IMR-90 (cell line): ENCODE data around the gene DCUN1D2.

Source experiments
- CHD1 ChIP-seq: IDR thresholded peaks from 2 replicates; pipeline ENCODE4 v1.6.1; 2012; ENCODE audit warnings: low read depth, low read length, improper control_type of control experiment
- NFE2L2 ChIP-seq: fragments of 150-350 bp; IDR thresholded peaks from 2 replicates; pipeline ENCODE4 v1.6.1; 2016; ENCODE audit warnings: low read depth, mild to moderate bottlenecking, low read length
- POLR2A ChIP-seq: IDR thresholded peaks from 2 replicates; pipeline ENCODE4 v1.6.1; 2012; ENCODE audit warnings: mild to moderate bottlenecking, low read depth, low read length
- RAD21 ChIP-seq: IDR thresholded peaks from 2 replicates; pipeline ENCODE4 v1.6.1; 2012; ENCODE audit warnings: low read length, improper control_type of control experiment
- RFX5 ChIP-seq: IDR thresholded peaks from 2 replicates; pipeline ENCODE4 v1.8.0; 2012; ENCODE audit warnings: low read depth, mild to moderate bottlenecking, low read length, moderate library complexity
- TF ChIP-seq, protein P1 (sequence below): conservative IDR thresholded peaks from 2 replicates; pipeline ENCODE4 v1.5.1; 2012; ENCODE audit warnings: mild to moderate bottlenecking, low read depth, low read length, improper control_type of control experiment

DNA sequence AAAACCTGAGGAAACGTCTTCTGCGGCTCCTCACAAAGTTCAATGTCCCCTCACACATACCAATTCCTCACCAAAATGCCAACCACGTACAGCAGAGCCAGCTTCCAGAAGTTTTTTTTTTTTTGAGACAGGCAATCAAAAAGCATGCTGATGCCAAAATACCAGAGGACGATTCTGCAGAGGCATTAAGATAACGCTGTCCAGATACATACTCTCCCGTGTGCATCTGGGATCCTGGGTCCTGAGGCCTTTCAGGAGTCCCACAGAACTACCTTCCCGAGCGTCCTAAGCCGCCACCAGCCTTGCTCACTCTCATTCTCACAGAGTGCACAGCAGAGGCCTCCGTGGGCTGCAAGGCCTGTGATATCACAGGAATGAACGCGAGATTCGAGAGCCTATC, 5.0 kb downstream of the DCUN1D2 start:
- TF ChIP-seq, protein P1, sequence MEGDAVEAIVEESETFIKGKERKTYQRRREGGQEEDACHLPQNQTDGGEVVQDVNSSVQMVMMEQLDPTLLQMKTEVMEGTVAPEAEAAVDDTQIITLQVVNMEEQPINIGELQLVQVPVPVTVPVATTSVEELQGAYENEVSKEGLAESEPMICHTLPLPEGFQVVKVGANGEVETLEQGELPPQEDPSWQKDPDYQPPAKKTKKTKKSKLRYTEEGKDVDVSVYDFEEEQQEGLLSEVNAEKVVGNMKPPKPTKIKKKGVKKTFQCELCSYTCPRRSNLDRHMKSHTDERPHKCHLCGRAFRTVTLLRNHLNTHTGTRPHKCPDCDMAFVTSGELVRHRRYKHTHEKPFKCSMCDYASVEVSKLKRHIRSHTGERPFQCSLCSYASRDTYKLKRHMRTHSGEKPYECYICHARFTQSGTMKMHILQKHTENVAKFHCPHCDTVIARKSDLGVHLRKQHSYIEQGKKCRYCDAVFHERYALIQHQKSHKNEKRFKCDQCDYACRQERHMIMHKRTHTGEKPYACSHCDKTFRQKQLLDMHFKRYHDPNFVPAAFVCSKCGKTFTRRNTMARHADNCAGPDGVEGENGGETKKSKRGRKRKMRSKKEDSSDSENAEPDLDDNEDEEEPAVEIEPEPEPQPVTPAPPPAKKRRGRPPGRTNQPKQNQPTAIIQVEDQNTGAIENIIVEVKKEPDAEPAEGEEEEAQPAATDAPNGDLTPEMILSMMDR, result no peak
- TF ChIP-seq POLR2A (no peak), RFX5 (no peak), NFE2L2 (no peak), CHD1 (no peak), RAD21 (no peak)
